Measurements from ENCODE around the gene KCNQ4.

GRCh38 chr1:40750451-40750908 lies 33.1 kb upstream of the KCNQ4 start:
- no peak for TF ChIP-seq POLR2AphosphoS5 (IDR thresholded peaks at IDR 0.05; ENCODE audit: low read depth, low read length)
- TF ChIP-seq, protein P1, sequence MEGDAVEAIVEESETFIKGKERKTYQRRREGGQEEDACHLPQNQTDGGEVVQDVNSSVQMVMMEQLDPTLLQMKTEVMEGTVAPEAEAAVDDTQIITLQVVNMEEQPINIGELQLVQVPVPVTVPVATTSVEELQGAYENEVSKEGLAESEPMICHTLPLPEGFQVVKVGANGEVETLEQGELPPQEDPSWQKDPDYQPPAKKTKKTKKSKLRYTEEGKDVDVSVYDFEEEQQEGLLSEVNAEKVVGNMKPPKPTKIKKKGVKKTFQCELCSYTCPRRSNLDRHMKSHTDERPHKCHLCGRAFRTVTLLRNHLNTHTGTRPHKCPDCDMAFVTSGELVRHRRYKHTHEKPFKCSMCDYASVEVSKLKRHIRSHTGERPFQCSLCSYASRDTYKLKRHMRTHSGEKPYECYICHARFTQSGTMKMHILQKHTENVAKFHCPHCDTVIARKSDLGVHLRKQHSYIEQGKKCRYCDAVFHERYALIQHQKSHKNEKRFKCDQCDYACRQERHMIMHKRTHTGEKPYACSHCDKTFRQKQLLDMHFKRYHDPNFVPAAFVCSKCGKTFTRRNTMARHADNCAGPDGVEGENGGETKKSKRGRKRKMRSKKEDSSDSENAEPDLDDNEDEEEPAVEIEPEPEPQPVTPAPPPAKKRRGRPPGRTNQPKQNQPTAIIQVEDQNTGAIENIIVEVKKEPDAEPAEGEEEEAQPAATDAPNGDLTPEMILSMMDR (IDR thresholded peaks at IDR 0.05; ENCODE audit: control extremely low read depth in 1 of 3, insufficient read depth in 1 of 3, low read depth in 1 of 3, low read length in 3 of 3): no peak
- no peak for TF ChIP-seq SP1 (IDR thresholded peaks at IDR 0.05; ENCODE audit: low read depth, low read length)
- no peak for TF ChIP-seq BRCA1 (IDR thresholded peaks at IDR 0.05; ENCODE audit: low read depth, low read length)
- TF ChIP-seq POLR2A (IDR thresholded peaks at IDR 0.05; ENCODE audit: control extremely low read depth in 1 of 2, low read depth in 2 of 2, low read length in 2 of 2): no peak
- TF ChIP-seq SP2 (IDR thresholded peaks at IDR 0.05; ENCODE audit: low read length): no peak
- no peak for TF ChIP-seq CEBPB (IDR thresholded peaks at IDR 0.05; ENCODE audit: low read depth, low read length)
- TF ChIP-seq, protein P2, sequence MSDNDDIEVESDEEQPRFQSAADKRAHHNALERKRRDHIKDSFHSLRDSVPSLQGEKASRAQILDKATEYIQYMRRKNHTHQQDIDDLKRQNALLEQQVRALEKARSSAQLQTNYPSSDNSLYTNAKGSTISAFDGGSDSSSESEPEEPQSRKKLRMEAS (IDR thresholded peaks at IDR 0.05): no peak
- TF ChIP-seq, protein P3, sequence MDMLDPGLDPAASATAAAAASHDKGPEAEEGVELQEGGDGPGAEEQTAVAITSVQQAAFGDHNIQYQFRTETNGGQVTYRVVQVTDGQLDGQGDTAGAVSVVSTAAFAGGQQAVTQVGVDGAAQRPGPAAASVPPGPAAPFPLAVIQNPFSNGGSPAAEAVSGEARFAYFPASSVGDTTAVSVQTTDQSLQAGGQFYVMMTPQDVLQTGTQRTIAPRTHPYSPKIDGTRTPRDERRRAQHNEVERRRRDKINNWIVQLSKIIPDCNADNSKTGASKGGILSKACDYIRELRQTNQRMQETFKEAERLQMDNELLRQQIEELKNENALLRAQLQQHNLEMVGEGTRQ (IDR thresholded peaks at IDR 0.05; ENCODE audit: low read length): no peak
- no peak for TF ChIP-seq TAF1 (IDR thresholded peaks at IDR 0.05; ENCODE audit: low read depth, low read length)
- no peak for TF ChIP-seq JUND (IDR thresholded peaks at IDR 0.05; ENCODE audit: low read length)
- TF ChIP-seq SUZ12 (IDR thresholded peaks at IDR 0.05; ENCODE audit: low read length): no peak
- TF ChIP-seq GABPA (IDR thresholded peaks at IDR 0.05; ENCODE audit: borderline replicate concordance, insufficient read depth, low read length): no peak
- no peak for TF ChIP-seq SIX5 (IDR thresholded peaks at IDR 0.05; ENCODE audit: low read depth, low read length)
